HG03196 (cell line): Measurements from ENCODE around the gene LALBA.
"Not testable (repeated sequence)": the region's sequence is repeated elsewhere in the genome, so short reads cannot be mapped to it uniquely, and the experiment has no call there.

Experiments
- ATAC-seq: cut with Tn5 transposase; IDR thresholded peaks from one replicate; pipeline ENCODE4 v1.9.1; 2021; ENCODE audit not compliant: unreplicated experiment

The LALBA gene

DNA sequence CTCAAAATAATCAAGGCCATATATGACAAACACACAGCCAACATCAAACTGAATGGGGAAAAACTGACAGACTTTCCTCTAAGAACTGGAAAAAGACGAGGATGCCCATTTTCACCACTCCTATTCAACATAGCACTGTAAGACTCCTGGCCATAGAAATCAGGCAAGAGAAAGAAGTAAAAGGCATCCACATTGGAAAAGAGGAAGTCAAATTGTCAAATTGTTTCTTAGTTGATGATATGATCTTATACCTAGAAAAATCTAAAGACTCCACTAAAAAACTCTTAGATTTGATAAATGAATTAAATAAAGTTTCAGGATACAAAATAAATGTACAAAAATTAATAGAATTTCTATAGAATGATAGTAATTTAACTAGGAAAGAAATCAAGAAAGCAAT, 33.2 kb downstream of the LALBA start:
- ATAC-seq, result no peak

DNA sequence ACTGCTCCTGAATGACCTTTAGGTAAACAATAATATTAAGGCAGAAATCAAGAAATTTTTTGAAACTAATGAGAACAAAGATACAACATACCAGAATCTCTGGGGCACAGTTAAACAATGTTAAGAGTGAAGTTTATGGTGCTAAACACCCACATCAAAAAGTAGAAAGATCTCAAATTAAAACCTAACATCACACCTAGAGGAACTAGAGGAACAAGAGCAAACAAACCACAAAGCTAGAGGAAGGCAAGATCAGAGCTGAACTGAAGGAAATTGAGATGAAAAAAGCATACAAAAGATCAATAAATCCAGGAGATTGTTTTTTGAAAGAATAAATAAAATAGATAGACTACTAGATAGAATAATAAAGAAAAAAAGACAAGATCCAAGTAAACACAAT, 37.2 kb downstream of the LALBA start:
- ATAC-seq, result no peak

DNA sequence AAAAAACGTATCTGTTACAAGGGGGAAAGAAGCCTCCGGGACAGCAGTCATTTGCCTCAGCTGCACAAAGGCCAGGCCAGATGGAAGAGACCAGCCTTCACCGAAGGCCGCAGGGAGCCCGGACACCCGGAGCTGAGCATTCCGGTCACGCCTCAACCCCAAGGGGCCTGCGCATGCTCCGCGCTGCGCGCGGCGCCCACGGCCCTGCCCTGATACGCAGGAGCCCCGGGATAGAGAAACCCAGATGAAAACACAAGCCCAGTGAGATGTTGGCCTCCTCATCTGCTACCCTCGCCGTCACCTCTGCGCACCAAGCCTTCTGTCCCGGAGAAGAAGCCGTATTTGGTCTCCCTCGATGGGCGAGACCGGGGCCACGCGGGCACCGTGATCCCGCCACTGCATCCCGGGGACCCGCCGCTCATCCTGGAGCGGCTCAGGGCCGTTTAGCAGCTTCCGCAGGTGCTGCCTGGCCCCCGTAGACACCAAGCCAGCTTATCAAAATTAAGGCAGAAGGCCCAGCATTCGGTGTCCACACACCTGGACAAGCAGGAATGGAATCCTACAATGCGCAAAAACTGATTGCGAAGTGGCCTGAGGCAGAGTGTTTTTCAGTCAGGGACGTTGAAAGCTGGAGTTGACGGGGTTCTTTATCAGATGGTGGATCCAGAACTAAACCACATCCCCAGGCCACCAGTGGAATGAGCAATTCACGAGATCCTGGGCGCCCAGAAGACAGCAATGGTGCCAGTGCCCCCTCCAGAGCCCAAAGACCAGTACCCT, 41.8 kb downstream of the LALBA start:
- ATAC-seq, result no peak

DNA sequence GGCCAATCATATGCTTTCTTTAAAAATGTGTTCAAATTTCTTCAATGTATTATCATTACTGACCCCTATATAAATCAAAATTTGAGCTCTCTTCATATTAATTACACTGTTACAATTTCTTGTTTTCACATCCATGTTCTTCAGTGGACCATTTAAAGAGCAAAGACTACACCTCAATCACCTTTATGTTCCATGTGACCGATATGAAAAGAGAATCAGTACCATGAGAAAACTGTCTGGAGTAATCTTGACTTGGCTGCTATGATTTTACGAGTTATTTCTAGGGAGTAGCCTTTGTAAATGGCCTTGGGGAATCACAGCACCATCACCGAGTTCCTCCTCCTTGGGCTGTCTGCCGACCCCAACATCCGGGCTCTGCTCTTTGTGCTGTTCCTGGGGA, 44.5 kb downstream of the LALBA start, which contains the start of gene OR8S1:
OR8S1 (plus strand) TSS at position 301 of the 400 bp plus-strand sequence; CDS start at position 301, 0 bp downstream.
- no peak for ATAC-seq

DNA sequence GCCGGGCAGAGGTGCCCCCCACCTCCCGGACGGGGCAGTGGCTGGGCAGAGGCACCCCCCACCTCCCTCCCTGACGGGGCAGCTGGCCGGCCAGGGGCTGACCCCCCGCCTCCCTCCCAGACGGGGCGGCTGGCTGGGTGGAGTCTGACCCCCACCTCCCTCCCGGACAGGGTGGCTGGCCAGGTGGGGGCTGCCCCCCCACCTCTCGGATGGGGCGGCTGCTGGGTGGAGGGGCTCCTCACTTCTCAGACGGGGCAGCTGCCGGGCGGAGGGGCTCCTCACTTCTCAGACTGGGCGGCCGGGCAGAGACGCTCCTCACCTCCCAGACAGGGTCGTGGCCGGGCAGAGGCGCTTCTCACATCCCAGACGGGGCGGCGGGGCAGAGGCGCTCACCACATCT, 49.5 kb downstream of the LALBA start:
- ATAC-seq, result not testable (repeated sequence)
